SK-N-SH (cell line): Measurements from ENCODE around the gene TFF3. TPM values are rescaled to one million over a fixed set of nuclear protein-coding genes. Genes with fewer than 3 reads are reported as not detected.

ENCODE experiments used
- CTCF ChIA-PET: fragments of 300-600, 350-600 bp; formaldehyde crosslinking; extraction: SDS; loops from one replicate; lab custom pipeline; 2021; lab: Yijun Ruan, JAX
- POLR2A ChIA-PET: fragments of 350-600 bp; sonication (Branson Sonifier 250); formaldehyde crosslinking; extraction: SDS; loops from one replicate; lab custom pipeline; 2020; ENCODE audit warnings: antibody characterized with exemption, inconsistent platforms; lab: Yijun Ruan, JAX
- DNase-seq: peaks from one replicate; pipeline ENCODE4 v3.0.0; 2012
- H2AFZ ChIP-seq: fragments of 200-600 bp; sonication (generic); 2 replicates; pipeline ENCODE4 v1.8.1; 2016; ENCODE audit warnings: antibody characterized with exemption, mild to moderate bottlenecking, low read depth
- H3F3A ChIP-seq: fragments of 200-600 bp; sonication (generic); replicated peaks from 2 replicates; pipeline ENCODE3; 2016; ENCODE audit warnings: antibody characterized with exemption, mild to moderate bottlenecking; ENCODE audit not compliant: insufficient read depth
- H3K27ac ChIP-seq, 2 experiments: fragments of 200-500 bp in 1 of 2; fragments of 200-600 bp in 1 of 2; sonication (Bioruptor generic) in 1 of 2; sonication (generic), shearing (Covaris generic) in 1 of 2; 2 replicates each; pipeline versions ENCODE4 v1.5.1 to v1.6.1; 2014 to 2016; ENCODE audit warnings: low read depth in 2 of 2, inconsistent platforms in 1 of 2, low read length in 1 of 2, mild to moderate bottlenecking in 1 of 2, mixed read lengths in 1 of 2
- H3K27me3 ChIP-seq: fragments of 200-600 bp; sonication (generic), shearing (Covaris generic); 2 replicates; pipeline ENCODE4 v1.6.1; 2016; ENCODE audit warnings: mixed run types; ENCODE audit not compliant: insufficient read depth
- H3K36me3 ChIP-seq, 2 experiments: fragments of 200-500 bp in 1 of 2; fragments of 200-600 bp in 1 of 2; sonication (Bioruptor generic) in 1 of 2; sonication (generic) in 1 of 2; replicated peaks in 1 of 2; 2 replicates each; pipeline versions ENCODE3 to v1.5.1; 2014 to 2016; ENCODE audit warnings: low read length in 1 of 2, mild to moderate bottlenecking in 1 of 2; ENCODE audit not compliant: insufficient read depth in 2 of 2, control insufficient read depth in 1 of 2
- H3K4me1 ChIP-seq, 2 experiments: fragments of 200-500 bp in 1 of 2; fragments of 200-600 bp in 1 of 2; sonication (Bioruptor generic) in 1 of 2; sonication (generic), shearing (Covaris generic) in 1 of 2; 2 replicates each; pipeline versions ENCODE4 v1.5.1 to v1.6.1; 2014 to 2016; ENCODE audit warnings: low read depth in 1 of 2, low read length in 1 of 2, mixed run types in 1 of 2; ENCODE audit not compliant: insufficient read depth in 2 of 2, control insufficient read depth in 1 of 2
- H3K4me2 ChIP-seq: fragments of 200-600 bp; sonication (generic), shearing (Covaris generic); 2 replicates; pipeline ENCODE4 v1.6.1; 2017; ENCODE audit warnings: mixed run types
- H3K4me3 ChIP-seq, 2 experiments: fragments of 200-500 bp in 1 of 2; fragments of 200-600 bp in 1 of 2; sonication (Bioruptor generic) in 1 of 2; sonication (generic), shearing (Covaris generic) in 1 of 2; 2 replicates each; pipeline versions ENCODE4 v1.5.1 to v1.8.1; 2014 to 2016; ENCODE audit warnings: low read depth in 2 of 2, inconsistent platforms in 1 of 2, low read length in 1 of 2, mild to moderate bottlenecking in 1 of 2, mixed read lengths in 1 of 2, moderate library complexity in 1 of 2
- H3K79me2 ChIP-seq: fragments of 200-600 bp; sonication (generic); 2 replicates; pipeline ENCODE4 v1.8.1; 2017; ENCODE audit warnings: mild to moderate bottlenecking; ENCODE audit not compliant: insufficient read depth
- H3K9ac ChIP-seq: fragments of 200-600 bp; sonication (generic); 2 replicates; pipeline ENCODE4 v1.6.1; 2017; ENCODE audit warnings: mixed run types
- H3K9me2 ChIP-seq: fragments of 200-600 bp; sonication (generic); 2 replicates; pipeline ENCODE4 v1.6.1; 2017; ENCODE audit warnings: mixed run types
- H3K9me3 ChIP-seq: fragments of 200-600 bp; sonication (generic); 2 replicates; pipeline ENCODE4 v1.6.1; 2017; ENCODE audit warnings: mixed run types, mild to moderate bottlenecking, moderate library complexity
- H4K20me1 ChIP-seq: fragments of 200-600 bp; sonication (generic); 2 replicates; pipeline ENCODE4 v1.6.1; 2017; ENCODE audit warnings: mild to moderate bottlenecking, mixed run types; ENCODE audit not compliant: insufficient read depth
- CHD2 ChIP-seq: fragments of 150-350 bp; IDR thresholded peaks from 2 replicates; pipeline ENCODE4 v1.6.1; 2018; ENCODE audit warnings: low read length; ENCODE audit not compliant: partially characterized antibody
- ELF1 ChIP-seq: IDR thresholded peaks from 2 replicates; pipeline ENCODE4 v1.4.0; 2012
- EP300 ChIP-seq, 2 experiments: IDR thresholded peaks; 2 replicates each; pipeline versions ENCODE4 v1.4.0 to v1.6.1; 2012; ENCODE audit warnings: borderline replicate concordance in 1 of 2, low read depth in 1 of 2, low read length in 1 of 2
- EZH2phosphoT487 ChIP-seq: fragments of 200-600 bp; sonication (generic); IDR thresholded peaks from 2 replicates; pipeline ENCODE4 v1.6.1; 2017; ENCODE audit warnings: low read depth, mixed run types, mild to moderate bottlenecking, antibody characterized with exemption, moderate library complexity, borderline replicate concordance
- FOXJ3 ChIP-seq: sonication (generic); formaldehyde crosslinking; IDR thresholded peaks from 2 replicates; pipeline ENCODE4 v1.5.1; 2020; ENCODE audit warnings: mild to moderate bottlenecking, missing genetic modification reagents
- FOXM1 ChIP-seq: IDR thresholded peaks from 2 replicates; pipeline ENCODE4 v1.4.0; 2012; ENCODE audit warnings: low read depth, mild to moderate bottlenecking
- GABPA ChIP-seq: IDR thresholded peaks from 2 replicates; pipeline ENCODE4 v1.4.0; 2012; ENCODE audit warnings: low read depth, mild to moderate bottlenecking
- GATA2 ChIP-seq: sonication (generic); formaldehyde crosslinking; IDR thresholded peaks from 2 replicates; pipeline ENCODE4 v1.5.0; 2020; ENCODE audit warnings: mild to moderate bottlenecking, missing genetic modification reagents
- MAX ChIP-seq: IDR thresholded peaks from 2 replicates; pipeline ENCODE4 v1.4.0; 2012; ENCODE audit warnings: low read depth
- MXI1 ChIP-seq: IDR thresholded peaks from 2 replicates; pipeline ENCODE4 v1.6.1; 2012; ENCODE audit warnings: mild to moderate bottlenecking, low read depth, low read length, improper control_type of control experiment
- NRF1 ChIP-seq: IDR thresholded peaks from 2 replicates; pipeline ENCODE4 v1.6.1; 2012; ENCODE audit warnings: low read depth, mild to moderate bottlenecking, low read length
- PBX3 ChIP-seq: IDR thresholded peaks from 2 replicates; pipeline ENCODE4; 2012
- POLR2AphosphoS5 ChIP-seq: IDR thresholded peaks from 2 replicates; pipeline ENCODE4 v1.6.1; 2012; ENCODE audit warnings: low read depth, low read length
- RAD21 ChIP-seq: IDR thresholded peaks from 2 replicates; pipeline ENCODE4 v1.6.1; 2012; ENCODE audit warnings: mild to moderate bottlenecking, low read length
- RCOR1 ChIP-seq: fragments of 150-350 bp; IDR thresholded peaks from 2 replicates; pipeline ENCODE4 v1.6.1; 2017; ENCODE audit warnings: antibody characterized with exemption, low read length
- REST ChIP-seq: IDR thresholded peaks from 2 replicates; pipeline ENCODE4 v1.6.1; 2012; ENCODE audit warnings: mild to moderate bottlenecking, low read depth, low read length, moderate library complexity
- RXRA ChIP-seq: IDR thresholded peaks from 2 replicates; pipeline ENCODE4 v1.4.0; 2012; ENCODE audit warnings: low read depth, mild to moderate bottlenecking, borderline replicate concordance
- TAF1 ChIP-seq: IDR thresholded peaks from 2 replicates; pipeline ENCODE4 v1.6.1; 2012; ENCODE audit warnings: low read depth, mild to moderate bottlenecking, low read length, moderate library complexity, borderline replicate concordance
- USF2 ChIP-seq: fragments of 150-350 bp; IDR thresholded peaks from 2 replicates; pipeline ENCODE4 v1.6.1; 2017; ENCODE audit warnings: antibody characterized with exemption, low read length, low read depth, borderline replicate concordance
- YY1 ChIP-seq: IDR thresholded peaks from 2 replicates; pipeline ENCODE4 v1.4.0; 2012; ENCODE audit warnings: low read depth, mild to moderate bottlenecking
- WGBS: methylation state at CpG from one replicate; pipeline ENCODE4 v1.1.6; 2017; ENCODE audit warnings: low lambda C conversion rate; 5-methylcytosine and 5-hydroxymethylcytosine counted together
- polyA plus RNA-seq, 3 experiments: library from polyadenylated mRNA; depleted of rRNA; stranded (reverse); fragments of >200 nt; gene quantifications; 2 replicates each; pipeline ENCODE4 v1.2.3, GENCODE V29; 2012

Gene TFF3
- polyA plus RNA-seq, 1 of the 3 experiments (the other 2 are of a cell fraction) = not detected

- no peaks in the 10 kb centered on the region for H3K36me3 ChIP-seq
- no peaks in the 10 kb centered on the region for H3K9me2 ChIP-seq
- H3K4me1 ChIP-seq = no peaks in the 10 kb centered on the region; a peak in 1 of 4 replicates
- no peaks in the 10 kb centered on the region for H3K79me2 ChIP-seq
- 53% methylated on average over 6 of the region's 10 CpGs for WGBS
- no peaks in the 10 kb centered on the region for H3F3A ChIP-seq
- H3K27ac ChIP-seq = no peak overlapping the region
- no peak overlapping the region for H3K4me3 ChIP-seq
- POLR2A ChIA-PET = no interaction called here
- DNase-seq = no peak
- TF ChIP-seq PBX3 = no peak
- no peak for TF ChIP-seq TAF1
- no peak for TF ChIP-seq USF2
- TF ChIP-seq FOXM1 = no peak
- TF ChIP-seq RAD21 = no peak
- TF ChIP-seq GABPA = no peak
- TF ChIP-seq GATA2 (CRISPR knock-in tag) = no peak
- no peak for TF ChIP-seq EZH2phosphoT487
- TF ChIP-seq CHD2 = no peak
- TF ChIP-seq YY1 = no peak
- TF ChIP-seq RXRA = no peak
- no peak for TF ChIP-seq FOXJ3 (CRISPR knock-in tag)
- TF ChIP-seq ELF1 = no peak
- TF ChIP-seq NRF1 = no peak
- no peak for TF ChIP-seq MAX
- no peak for TF ChIP-seq RCOR1
- TF ChIP-seq MXI1 = no peak
- H3K9ac ChIP-seq = no peak overlapping the region
- no peaks in the 10 kb centered on the region for H4K20me1 ChIP-seq
- no peak overlapping the region for H2AFZ ChIP-seq
- CTCF ChIA-PET = interaction anchor here (0.6 to 2.7 kb wide), 4 partner anchors 11 to 224 kb away, joined by 3 to 10 read pairs (median 7); no protein-coding TSS in a partner anchor
- H3K9me3 ChIP-seq = no peaks in the 10 kb centered on the region
- no peaks in the 10 kb centered on the region for H3K27me3 ChIP-seq
- no peak overlapping the region for H3K4me2 ChIP-seq
Measured at GRCh38 chr21:42269386-42269785, 45.8 kb downstream of the TFF3 start.

GRCh38 chr21:42266971-42267556 is 48.1 kb downstream of the TFF3 start:
- no peaks in the 10 kb centered on the region for H3F3A ChIP-seq
- WGBS = 85% methylated on average over 6 of the region's 7 CpGs

More at GRCh38 chr21:42266971-42267556, 48.1 kb downstream of the TFF3 start:
- H2AFZ ChIP-seq = no peak overlapping the region
- no peaks in the 10 kb centered on the region for H3K9me2 ChIP-seq
- no peaks in the 10 kb centered on the region for H3K27me3 ChIP-seq
- POLR2A ChIA-PET = no interaction called here
- no peaks in the 10 kb centered on the region for H3K36me3 ChIP-seq
- no peak overlapping the region for H3K9ac ChIP-seq
- CTCF ChIA-PET = no interaction called here
- no peak for DNase-seq
- H3K4me1 ChIP-seq = peaks cover 0 to 16% of the 10 kb centered on the region in 2 experiments; a peak in 1 of 4 replicates
- no peaks in the 10 kb centered on the region for H3K79me2 ChIP-seq
- TF ChIP-seq POLR2AphosphoS5 (no peak), EP300 (IDR thresholded peaks at IDR 0.05; ENCODE audit: borderline replicate concordance in 1 of 2, low read depth in 1 of 2, low read length in 1 of 2) (no peak), TAF1 (no peak), FOXM1 (no peak), REST (no peak), EZH2phosphoT487 (no peak)
- no peaks in the 10 kb centered on the region for H3K9me3 ChIP-seq
- no peak overlapping the region for H3K4me3 ChIP-seq
- H3K4me2 ChIP-seq = no peak overlapping the region
- no peaks in the 10 kb centered on the region for H4K20me1 ChIP-seq
- no peak overlapping the region for H3K27ac ChIP-seq
